GM12872 (cell line): Measurements from ENCODE around the gene IGSF3.

Experiments used
- TF ChIP-seq, protein P1 (sequence below): IDR thresholded peaks from 3 replicates; pipeline ENCODE4 v1.5.1; 2011; ENCODE audit warnings: low read depth, mild to moderate bottlenecking, low read length, moderate library complexity; ENCODE audit not compliant: insufficient read depth

Gene IGSF3

DNA sequence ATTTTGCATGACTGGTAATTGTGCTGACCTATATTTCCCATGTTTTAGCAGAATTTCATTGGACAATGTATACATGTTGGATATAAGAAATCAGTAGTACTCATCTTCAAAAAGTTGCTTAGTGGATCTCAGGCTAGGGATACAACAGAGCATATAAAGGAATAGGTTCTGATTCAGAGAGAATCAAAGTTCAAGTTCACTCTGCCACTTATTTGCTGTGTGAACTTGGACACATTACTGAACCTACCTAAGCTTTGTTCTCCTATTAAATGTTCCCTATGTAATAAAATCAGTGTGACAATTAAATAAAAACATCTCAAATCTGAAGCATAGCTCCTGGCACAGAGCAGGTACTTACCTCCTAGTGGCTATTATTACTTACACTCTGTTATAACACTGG lies 106.0 kb downstream of the IGSF3 start:
- TF ChIP-seq, protein P1, sequence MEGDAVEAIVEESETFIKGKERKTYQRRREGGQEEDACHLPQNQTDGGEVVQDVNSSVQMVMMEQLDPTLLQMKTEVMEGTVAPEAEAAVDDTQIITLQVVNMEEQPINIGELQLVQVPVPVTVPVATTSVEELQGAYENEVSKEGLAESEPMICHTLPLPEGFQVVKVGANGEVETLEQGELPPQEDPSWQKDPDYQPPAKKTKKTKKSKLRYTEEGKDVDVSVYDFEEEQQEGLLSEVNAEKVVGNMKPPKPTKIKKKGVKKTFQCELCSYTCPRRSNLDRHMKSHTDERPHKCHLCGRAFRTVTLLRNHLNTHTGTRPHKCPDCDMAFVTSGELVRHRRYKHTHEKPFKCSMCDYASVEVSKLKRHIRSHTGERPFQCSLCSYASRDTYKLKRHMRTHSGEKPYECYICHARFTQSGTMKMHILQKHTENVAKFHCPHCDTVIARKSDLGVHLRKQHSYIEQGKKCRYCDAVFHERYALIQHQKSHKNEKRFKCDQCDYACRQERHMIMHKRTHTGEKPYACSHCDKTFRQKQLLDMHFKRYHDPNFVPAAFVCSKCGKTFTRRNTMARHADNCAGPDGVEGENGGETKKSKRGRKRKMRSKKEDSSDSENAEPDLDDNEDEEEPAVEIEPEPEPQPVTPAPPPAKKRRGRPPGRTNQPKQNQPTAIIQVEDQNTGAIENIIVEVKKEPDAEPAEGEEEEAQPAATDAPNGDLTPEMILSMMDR, result no peak

DNA sequence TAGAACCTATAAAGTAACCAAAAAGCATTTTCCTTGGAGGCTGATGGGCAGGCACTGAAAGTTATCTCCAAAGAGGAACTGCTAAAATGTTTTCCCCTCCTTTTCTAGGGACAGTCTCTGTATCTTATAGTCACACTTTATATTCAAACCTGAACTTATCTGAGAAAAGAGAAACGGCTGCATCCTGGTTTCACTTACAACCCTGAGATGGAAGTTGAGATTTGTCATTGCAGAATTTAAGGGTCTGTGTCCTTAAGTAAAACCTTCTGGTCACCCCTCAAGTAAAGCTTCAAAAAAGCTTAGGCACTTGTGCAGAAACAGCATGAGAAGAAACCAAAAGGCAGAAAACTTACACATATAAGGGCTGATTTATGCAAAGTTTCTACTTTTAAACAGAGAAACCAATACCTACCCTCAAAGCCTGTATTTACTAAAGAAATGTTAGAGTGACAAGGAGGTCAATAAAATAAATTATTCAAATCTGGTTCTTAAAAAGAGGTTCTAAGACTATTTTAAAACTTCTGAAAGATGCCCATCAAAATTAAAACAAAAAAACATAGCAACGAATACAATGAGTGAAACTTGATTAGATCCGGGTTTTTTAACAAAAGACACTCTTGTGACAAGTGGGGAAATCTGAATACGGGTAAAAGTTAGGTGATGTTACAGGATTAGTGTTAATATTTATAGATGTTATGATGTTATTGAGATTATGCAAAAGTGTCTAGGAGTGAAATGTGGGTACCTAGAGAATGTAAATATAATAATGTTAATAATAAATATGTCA lies 106.6 kb downstream of the IGSF3 start:
- TF ChIP-seq, protein P1, result no peak

DNA sequence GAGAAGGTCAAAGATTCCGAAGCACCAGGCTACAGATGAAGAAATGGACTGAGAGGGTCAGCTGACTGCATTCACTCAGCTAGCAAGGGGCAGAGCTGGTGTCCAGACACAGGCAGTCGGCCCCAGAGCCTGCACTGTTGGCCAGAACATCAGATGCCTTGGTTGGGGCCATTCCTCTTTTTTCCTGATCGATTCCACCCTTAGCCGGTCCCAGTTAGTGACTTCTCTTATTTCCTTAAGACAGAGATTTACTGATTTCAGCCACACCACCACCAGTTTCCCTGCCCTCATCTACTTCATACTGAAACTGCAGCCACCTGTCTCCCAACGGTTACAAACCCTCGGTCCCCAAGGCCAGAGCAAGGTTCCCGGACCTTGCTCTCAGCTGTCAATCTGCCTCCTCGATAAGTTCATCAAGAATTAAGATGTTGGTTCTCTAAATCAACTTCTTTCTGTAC lies 108.2 kb downstream of the IGSF3 start:
- TF ChIP-seq, protein P1, result no peak

DNA sequence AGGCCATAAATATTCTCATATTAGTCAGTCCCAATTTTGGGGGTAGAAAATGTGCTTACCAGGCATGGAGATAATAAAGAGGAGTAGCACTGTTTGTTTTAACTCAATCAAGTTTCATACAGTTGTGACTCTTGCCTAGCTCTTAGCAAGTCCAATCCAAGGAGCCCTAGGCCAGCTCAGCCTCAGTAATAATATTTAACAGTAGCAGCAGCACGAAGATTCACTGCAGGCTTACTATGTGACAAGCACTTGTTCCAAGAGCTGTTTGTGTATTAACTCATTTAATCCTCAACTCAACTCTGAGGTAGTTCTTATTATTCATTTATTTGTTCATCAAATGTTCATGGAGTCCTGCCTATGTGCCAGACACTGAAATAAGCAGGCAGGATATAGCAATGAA lies 109.0 kb downstream of the IGSF3 start:
- TF ChIP-seq, protein P1, result no peak

DNA sequence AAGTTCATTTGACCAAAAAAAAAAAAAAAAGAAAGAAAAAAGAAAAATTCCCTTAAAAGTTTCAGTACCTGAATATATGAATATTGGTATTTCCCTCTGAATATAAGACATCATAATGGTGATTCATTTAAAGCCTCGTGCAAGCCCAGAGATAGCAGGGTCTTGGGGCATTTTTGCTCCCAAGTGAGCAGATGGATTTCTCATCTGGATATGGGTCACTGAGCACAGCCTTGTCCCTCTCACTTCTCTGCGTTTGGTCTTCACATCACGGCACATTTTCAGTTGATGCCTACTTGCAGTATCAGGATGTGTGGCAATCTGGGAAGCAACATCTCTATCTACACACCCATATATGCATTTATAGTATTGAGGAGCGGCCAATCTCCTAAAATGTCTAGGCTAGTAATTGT lies 109.4 kb downstream of the IGSF3 start:
- TF ChIP-seq, protein P1, result no peak

DNA sequence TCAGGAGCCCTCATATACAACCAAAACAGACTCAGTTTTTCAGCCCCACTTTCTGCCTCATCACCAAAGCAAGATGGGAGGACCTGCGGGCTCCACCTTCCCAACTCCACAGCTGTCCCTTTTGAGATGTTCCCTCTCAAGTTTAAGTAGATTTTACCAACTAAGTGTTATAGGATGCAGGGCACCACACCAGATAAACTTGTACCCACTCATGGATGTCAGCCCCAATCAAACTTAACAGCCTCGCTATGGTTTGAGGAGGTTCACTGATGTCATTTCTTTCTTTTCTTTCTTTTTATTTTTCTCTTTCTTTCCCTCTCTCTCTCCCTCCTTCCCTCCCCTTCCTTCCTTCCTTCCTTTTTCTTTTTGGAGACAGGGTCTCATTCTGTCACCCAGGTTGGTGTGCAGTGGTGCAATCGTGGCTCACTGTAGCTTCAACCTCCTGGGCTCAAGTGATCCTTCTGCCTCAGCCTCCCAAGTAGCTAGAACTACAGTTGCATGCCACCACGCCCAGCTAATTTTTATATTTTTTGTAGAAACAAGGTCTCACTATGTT lies 110.1 kb downstream of the IGSF3 start:
- TF ChIP-seq, protein P1, result no peak

DNA sequence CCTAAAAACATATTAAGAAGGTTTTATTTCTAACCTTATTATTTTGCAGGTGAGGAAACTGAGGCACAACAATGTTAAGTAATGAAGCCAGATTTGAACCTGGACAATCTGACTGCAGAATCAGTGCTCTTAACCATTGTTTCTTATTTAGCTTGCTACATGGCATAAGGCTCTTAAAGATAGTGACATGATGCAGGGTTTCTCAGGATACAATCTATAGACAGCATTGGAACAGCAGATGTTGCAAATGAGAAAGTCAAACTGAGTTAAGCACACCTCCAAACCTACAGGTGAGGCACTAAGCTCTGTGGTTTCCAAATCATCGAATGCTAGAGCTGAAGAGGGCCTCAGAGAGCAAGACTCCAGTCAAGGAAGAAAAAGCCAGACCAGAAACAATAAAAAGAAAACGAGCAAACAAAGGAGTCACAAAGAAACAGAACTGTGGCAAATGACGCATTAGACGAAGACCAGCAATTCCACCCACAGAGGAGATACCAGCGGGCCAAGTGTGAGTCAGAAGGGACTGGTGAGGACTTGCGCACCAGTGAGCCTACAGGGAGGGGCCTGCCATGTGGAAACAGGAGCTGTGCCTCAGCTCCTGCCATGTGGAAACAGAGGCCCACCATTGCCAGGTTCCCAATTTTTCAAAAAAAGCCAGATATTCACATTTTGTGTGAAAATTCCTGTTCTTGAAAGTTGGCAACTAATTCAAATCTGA lies 111.1 kb downstream of the IGSF3 start:
- TF ChIP-seq, protein P1, result 0 out of 3 replicates have a peak, but pooled peaks have one; percentile 12
